Mesendoderm (in vitro differentiated cells): ENCODE results near the gene ILKAP.

Experiments
- DNase-seq: peaks from one replicate; pipeline ENCODE4 v3.0.0; 2013
- H2AK5ac ChIP-seq: 2 replicates; pipeline ENCODE4 v1.6.1; 2013; ENCODE audit warnings: low read length, inconsistent platforms
- H2BK120ac ChIP-seq: 2 replicates; pipeline ENCODE4 v1.6.1; 2013; ENCODE audit warnings: low read depth, mild to moderate bottlenecking, low read length, moderate library complexity, mixed read lengths
- H2BK15ac ChIP-seq: replicated peaks from 2 replicates; pipeline ENCODE4 v1.6.1; 2013; ENCODE audit warnings: low read depth, mild to moderate bottlenecking, moderate library complexity
- H2BK5ac ChIP-seq: 2 replicates; pipeline ENCODE4 v1.6.1; 2013; ENCODE audit warnings: low read length, inconsistent platforms
- H3K18ac ChIP-seq: 2 replicates; pipeline ENCODE4 v1.6.1; 2013; ENCODE audit warnings: mild to moderate bottlenecking, low read length, mixed read lengths
- H3K23ac ChIP-seq: one replicate; pipeline ENCODE4 v1.6.1; 2013; ENCODE audit warnings: low read length
- H3K27ac ChIP-seq: 2 replicates; pipeline ENCODE4 v1.5.1; 2013; ENCODE audit warnings: low read depth, mild to moderate bottlenecking, inconsistent platforms, low read length, moderate library complexity
- H3K27me3 ChIP-seq: 2 replicates; pipeline ENCODE4 v1.6.1; 2013; ENCODE audit warnings: low read length, control low read depth, mild to moderate bottlenecking, inconsistent platforms; ENCODE audit not compliant: insufficient read depth, poor library complexity
- H3K36me3 ChIP-seq: 2 replicates; pipeline ENCODE4 v1.6.1; 2013; ENCODE audit warnings: low read length, inconsistent platforms; ENCODE audit not compliant: control insufficient read depth, insufficient read depth
- H3K4ac ChIP-seq: one replicate; pipeline ENCODE4 v1.6.1; 2013; ENCODE audit warnings: low read depth, mild to moderate bottlenecking, low read length, moderate library complexity
- H3K4me1 ChIP-seq: 2 replicates; pipeline ENCODE4 v1.6.1; 2013; ENCODE audit warnings: low read depth, low read length, inconsistent platforms; ENCODE audit not compliant: control insufficient read depth
- H3K4me2 ChIP-seq: 2 replicates; pipeline ENCODE4 v1.6.1; 2013; ENCODE audit warnings: low read length
- H3K4me3 ChIP-seq: 2 replicates; pipeline ENCODE4 v1.5.1; 2013; ENCODE audit warnings: mild to moderate bottlenecking, low read length
- H3K56ac ChIP-seq: one replicate; pipeline ENCODE4 v1.6.1; 2013; ENCODE audit warnings: low read length
- H3K79me1 ChIP-seq: 2 replicates; pipeline ENCODE4 v1.6.1; 2013; ENCODE audit warnings: low read length, inconsistent platforms
- H3K79me2 ChIP-seq: 2 replicates; pipeline ENCODE4 v1.6.1; 2013; ENCODE audit warnings: mild to moderate bottlenecking, low read length; ENCODE audit not compliant: control insufficient read depth, insufficient read depth
- H3K9ac ChIP-seq: 2 replicates; pipeline ENCODE4 v1.6.1; 2013; ENCODE audit warnings: low read length, inconsistent platforms
- H4K5ac ChIP-seq: one replicate; pipeline ENCODE4 v1.6.1; 2013; ENCODE audit warnings: low read length
- H4K8ac ChIP-seq: one replicate; pipeline ENCODE4 v1.6.1; 2013; ENCODE audit warnings: low read depth, mild to moderate bottlenecking, control low read depth, low read length, moderate library complexity
- WGBS: extraction: QIAGEN DNeasy Blood & Tissue Kit; methylation state at CpG from one replicate; pipeline ENCODE4 v1.1.7; 2013; ENCODE audit warnings: low lambda C conversion rate, missing lambda C conversion rate; ENCODE audit not compliant: insufficient coverage; ENCODE audit errors: extremely low coverage; 5-methylcytosine and 5-hydroxymethylcytosine counted together

ILKAP gene

DNA sequence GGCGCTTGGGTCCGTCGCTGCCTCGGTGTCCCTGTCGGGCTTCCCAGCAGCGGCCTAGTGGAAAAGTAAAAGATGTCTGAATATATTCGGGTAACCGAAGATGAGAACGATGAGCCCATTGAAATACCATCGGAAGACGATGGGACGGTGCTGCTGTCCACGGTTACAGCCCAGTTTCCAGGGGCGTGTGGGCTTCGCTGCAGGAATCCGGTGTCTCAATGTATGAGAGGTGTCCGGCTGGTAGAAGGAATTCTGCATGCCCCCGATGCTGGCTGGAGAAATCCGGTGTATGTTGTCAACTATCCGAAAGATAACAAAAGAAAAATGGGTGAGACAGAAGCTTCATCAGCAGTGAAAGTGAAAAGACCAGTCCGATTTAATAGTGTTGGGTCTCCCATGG lies 28.3 kb upstream of the ILKAP start:
- Histone ChIP-seq H3K79me1 (no peaks in the 10 kb centered on the region), H2AK5ac (no peak overlapping the region), H2BK5ac (no peak overlapping the region), H3K9ac (no peak overlapping the region), H3K18ac (no peak overlapping the region), H3K79me2 (no peaks in the 10 kb centered on the region), H3K27me3 (peaks cover 5% of the 10 kb centered on the region), H4K5ac (no peak overlapping the region), H3K56ac (no peak overlapping the region), H3K23ac (no peak overlapping the region), H4K8ac (no peak overlapping the region), H3K4me2 (no peak overlapping the region), H3K4me1 (no peaks in the 10 kb centered on the region), H3K4me3 (no peak overlapping the region), H3K4ac (no peak overlapping the region), H2BK120ac (no peak overlapping the region), H3K36me3 (no peaks in the 10 kb centered on the region), H3K27ac (no peak overlapping the region), H2BK15ac (no peak overlapping the region)
- WGBS = no CpG with 5 or more reads among the region's 21 CpGs
- DNase-seq = no peak

DNA sequence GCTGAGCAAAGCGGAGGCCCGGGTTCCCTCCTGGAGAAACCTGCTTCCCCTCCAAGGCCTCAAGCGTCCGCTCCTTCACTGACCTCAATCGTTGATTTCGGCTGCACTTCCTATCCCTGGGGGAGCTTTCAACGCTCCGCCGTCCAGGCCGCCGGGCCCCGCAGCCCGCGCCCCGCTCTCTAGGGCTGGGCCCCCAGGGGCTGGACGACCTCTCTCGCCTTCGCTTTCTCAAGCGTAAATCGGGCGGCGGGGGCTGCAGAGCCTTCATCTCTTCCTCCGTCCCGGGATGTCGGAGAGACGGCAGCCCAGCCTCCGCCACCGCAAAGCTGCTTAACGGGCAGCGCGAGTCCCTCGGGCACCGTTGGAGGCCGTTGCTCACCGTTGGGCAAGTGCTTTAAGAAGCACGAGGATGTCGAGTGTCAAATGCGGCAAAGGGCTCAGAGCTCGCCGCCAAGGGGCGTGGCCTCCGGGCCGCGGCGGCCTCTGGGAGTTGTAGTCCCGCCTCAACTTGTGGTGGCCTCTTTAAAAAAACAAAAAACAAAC lies 27.8 kb upstream of the ILKAP start:
- H4K5ac ChIP-seq = no peak overlapping the region
- H3K9ac ChIP-seq = peak overlapping the region; percentile 33
- H2BK15ac ChIP-seq = no peak overlapping the region
- H3K79me1 ChIP-seq = no peaks in the 10 kb centered on the region
- H3K4me2 ChIP-seq = peak overlapping the region; percentile 85
- peaks cover 4% of the 10 kb centered on the region for H3K27me3 ChIP-seq
- no peaks in the 10 kb centered on the region for H3K36me3 ChIP-seq
- no peaks in the 10 kb centered on the region for H3K79me2 ChIP-seq
- no CpG with 5 or more reads among the region's 46 CpGs for WGBS
- peak overlapping the region; percentile 7 for H4K8ac ChIP-seq
- H2BK120ac ChIP-seq = no peak overlapping the region
- peak overlapping the region; percentile 45 for H3K56ac ChIP-seq
- peak; percentile 83 for DNase-seq
- H3K4ac ChIP-seq = no peak overlapping the region
- H3K18ac ChIP-seq = no peak overlapping the region
- H2BK5ac ChIP-seq = no peak overlapping the region
- peak overlapping the region; percentile 56 for H3K4me3 ChIP-seq
- no peak overlapping the region for H3K27ac ChIP-seq
- no peak overlapping the region for H2AK5ac ChIP-seq
- H3K23ac ChIP-seq = no peak overlapping the region
- no peaks in the 10 kb centered on the region for H3K4me1 ChIP-seq

DNA sequence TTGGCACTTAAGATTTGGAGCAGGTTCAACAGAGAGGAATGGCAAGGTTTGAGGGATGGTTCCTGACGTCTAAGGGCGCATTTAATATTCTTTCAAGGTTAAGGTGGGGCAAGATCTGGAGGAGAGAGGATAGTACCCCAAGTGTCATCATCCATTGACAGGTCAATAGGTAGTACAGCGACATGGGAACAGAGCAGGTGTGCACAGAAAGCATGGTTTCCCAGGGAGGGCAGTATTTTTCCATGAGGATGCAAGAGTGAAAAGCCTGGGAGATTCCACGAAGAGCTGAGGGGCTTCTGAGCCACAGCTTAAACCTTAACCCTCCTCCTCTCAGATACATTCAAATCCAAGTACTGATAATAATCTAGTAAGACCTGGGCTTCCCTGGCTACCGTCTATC lies 27.2 kb upstream of the ILKAP start:
- H3K36me3 ChIP-seq = no peaks in the 10 kb centered on the region
- H3K79me2 ChIP-seq = no peaks in the 10 kb centered on the region
- no peak overlapping the region for H3K23ac ChIP-seq
- no peaks in the 10 kb centered on the region for H3K79me1 ChIP-seq
- H2BK15ac ChIP-seq = no peak overlapping the region
- H2BK120ac ChIP-seq = no peak overlapping the region
- H3K9ac ChIP-seq = no peak overlapping the region
- H3K56ac ChIP-seq = no peak overlapping the region
- no peaks in the 10 kb centered on the region for H3K4me1 ChIP-seq
- no peak overlapping the region for H3K4me2 ChIP-seq
- no peak overlapping the region for H4K5ac ChIP-seq
- no peak overlapping the region for H3K18ac ChIP-seq
- no peak overlapping the region for H4K8ac ChIP-seq
- no CpG with 5 or more reads among the region's 5 CpGs for WGBS
- peaks cover 4% of the 10 kb centered on the region for H3K27me3 ChIP-seq
- no peak overlapping the region for H3K27ac ChIP-seq
- no peak for DNase-seq
- no peak overlapping the region for H2BK5ac ChIP-seq
- no peak overlapping the region for H3K4me3 ChIP-seq
- H2AK5ac ChIP-seq = no peak overlapping the region
- H3K4ac ChIP-seq = no peak overlapping the region

DNA sequence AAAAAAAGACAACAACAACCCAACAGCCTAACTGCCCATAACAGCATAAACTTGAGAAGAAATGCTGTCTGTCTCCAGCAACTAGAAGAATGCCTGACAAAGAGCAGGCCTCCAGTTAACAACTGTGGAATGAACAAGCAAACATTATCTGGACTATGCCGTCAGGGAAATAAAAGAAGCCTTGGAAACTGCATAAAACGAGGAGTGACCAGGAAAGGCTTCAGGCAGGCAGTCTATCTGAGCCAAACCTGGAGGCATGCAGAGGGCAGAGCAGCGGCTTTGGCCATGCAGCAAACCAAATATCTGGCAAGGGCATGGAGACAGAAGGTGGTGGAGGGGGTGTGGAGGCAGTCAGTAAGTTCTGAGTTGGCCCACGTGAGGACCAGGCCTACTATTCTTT lies 25.2 kb upstream of the ILKAP start:
- H3K4ac ChIP-seq = no peak overlapping the region
- H2BK120ac ChIP-seq = no peak overlapping the region
- no peak overlapping the region for H3K4me3 ChIP-seq
- no peak overlapping the region for H3K23ac ChIP-seq
- H3K4me1 ChIP-seq = no peaks in the 10 kb centered on the region
- H4K5ac ChIP-seq = no peak overlapping the region
- no peak overlapping the region for H2BK15ac ChIP-seq
- DNase-seq = no peak
- no peaks in the 10 kb centered on the region for H3K36me3 ChIP-seq
- no peak overlapping the region for H2BK5ac ChIP-seq
- H2AK5ac ChIP-seq = no peak overlapping the region
- no peak overlapping the region for H4K8ac ChIP-seq
- no CpG with 5 or more reads among the region's 4 CpGs for WGBS
- H3K27me3 ChIP-seq = peaks cover 4% of the 10 kb centered on the region
- H3K27ac ChIP-seq = no peak overlapping the region
- no peak overlapping the region for H3K4me2 ChIP-seq
- no peak overlapping the region for H3K9ac ChIP-seq
- no peak overlapping the region for H3K18ac ChIP-seq
- no peaks in the 10 kb centered on the region for H3K79me2 ChIP-seq
- H3K56ac ChIP-seq = no peak overlapping the region
- H3K79me1 ChIP-seq = no peaks in the 10 kb centered on the region

DNA sequence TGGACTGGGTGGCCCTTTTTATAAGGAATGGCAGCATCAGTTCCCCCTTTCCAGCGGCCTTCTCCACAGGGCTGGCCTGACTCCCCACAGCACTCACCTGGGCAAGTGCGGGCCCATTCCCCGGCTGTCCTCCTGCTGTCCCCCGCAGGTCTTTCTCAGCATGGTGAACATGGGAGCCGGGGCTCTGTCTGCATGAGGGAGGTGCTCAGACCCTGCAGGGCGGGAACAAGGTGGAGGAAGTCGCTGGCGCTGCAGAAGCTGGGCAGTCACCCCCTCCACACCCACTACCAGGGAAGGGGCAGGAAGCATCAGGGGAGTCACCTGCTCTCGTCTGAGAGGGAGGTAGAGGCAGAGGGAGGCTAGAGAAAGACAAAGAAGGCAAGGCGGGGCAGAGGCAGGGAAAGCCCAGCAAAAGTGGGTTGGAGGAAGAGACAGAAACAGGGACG lies 24.1 kb upstream of the ILKAP start:
- Histone ChIP-seq H3K4me2 (no peak overlapping the region), H3K27ac (no peak overlapping the region), H3K79me2 (no peaks in the 10 kb centered on the region), H3K4me3 (no peak overlapping the region), H3K23ac (no peak overlapping the region), H3K9ac (no peak overlapping the region), H2BK15ac (no peak overlapping the region), H3K4me1 (no peaks in the 10 kb centered on the region), H4K5ac (no peak overlapping the region), H3K27me3 (peaks cover 4% of the 10 kb centered on the region), H2BK5ac (no peak overlapping the region), H3K4ac (no peak overlapping the region), H3K79me1 (no peaks in the 10 kb centered on the region), H2BK120ac (no peak overlapping the region), H3K18ac (no peak overlapping the region), H3K56ac (no peak overlapping the region), H4K8ac (no peak overlapping the region), H2AK5ac (no peak overlapping the region), H3K36me3 (no peaks in the 10 kb centered on the region)
- no CpG with 5 or more reads among the region's 11 CpGs for WGBS
- no peak for DNase-seq
